Mesenchymal stem cell (in vitro differentiated cells and primary cell): Measurements from ENCODE around the gene KIAA1328.
A peak's percentile ranks its signal among the peaks of the same experiment; 100 is the strongest.

ENCODE experiments used
- DNase-seq: peaks from one replicate; pipeline ENCODE4 v3.0.0-alpha.2; 2013
- H2AFZ ChIP-seq: one replicate; pipeline ENCODE4 v1.6.1; 2013; ENCODE audit warnings: low read depth, mild to moderate bottlenecking, control low read depth, inconsistent platforms, low read length, moderate library complexity
- H2AK5ac ChIP-seq: 2 replicates; pipeline ENCODE4 v1.6.1; 2013; ENCODE audit warnings: low read length, moderate library complexity, mild to moderate bottlenecking, inconsistent platforms; ENCODE audit not compliant: severe bottlenecking
- H2BK120ac ChIP-seq: one replicate; pipeline ENCODE4 v1.6.1; 2013; ENCODE audit warnings: low read depth, mild to moderate bottlenecking, inconsistent platforms, low read length, moderate library complexity
- H2BK12ac ChIP-seq, 2 experiments: one replicate each; pipeline ENCODE4 v1.6.1; 2013; ENCODE audit warnings: inconsistent platforms in 2 of 2, low read length in 2 of 2, mild to moderate bottlenecking in 2 of 2, moderate library complexity in 2 of 2, control low read depth in 1 of 2
- H2BK15ac ChIP-seq: one replicate; pipeline ENCODE4 v1.6.1; 2013; ENCODE audit warnings: mild to moderate bottlenecking, low read depth, inconsistent platforms; ENCODE audit not compliant: poor library complexity, severe bottlenecking
- H2BK5ac ChIP-seq: 2 replicates; pipeline ENCODE4 v1.6.1; 2013; ENCODE audit warnings: low read depth, mild to moderate bottlenecking, low read length, control low read depth, inconsistent platforms; ENCODE audit not compliant: poor library complexity, severe bottlenecking
- H3K14ac ChIP-seq, 2 experiments: one replicate each; pipeline ENCODE4 v1.6.1; 2013; ENCODE audit warnings: inconsistent platforms in 2 of 2, low read length in 2 of 2, control low read depth in 1 of 2, mild to moderate bottlenecking in 1 of 2, moderate library complexity in 1 of 2
- H3K18ac ChIP-seq, 2 experiments: one replicate each; pipeline ENCODE4 v1.6.1; 2013; ENCODE audit warnings: inconsistent platforms in 2 of 2, low read length in 2 of 2, control low read depth in 1 of 2, low read depth in 1 of 2, mild to moderate bottlenecking in 1 of 2
- H3K23ac ChIP-seq, 2 experiments: one replicate each; pipeline ENCODE4 v1.6.1; 2013; ENCODE audit warnings: inconsistent platforms in 2 of 2, low read length in 2 of 2, mild to moderate bottlenecking in 2 of 2, moderate library complexity in 2 of 2, control low read depth in 1 of 2
- H3K27ac ChIP-seq: 2 replicates; pipeline ENCODE4 v1.5.1; 2013; ENCODE audit warnings: mild to moderate bottlenecking, moderate library complexity, low read length, control low read depth, inconsistent platforms; ENCODE audit not compliant: poor library complexity, severe bottlenecking
- H3K27me3 ChIP-seq, 2 experiments: 2 replicates each; pipeline versions ENCODE4 v1.6.1 to v1.7.0; 2013; ENCODE audit warnings: low read length in 2 of 2, mild to moderate bottlenecking in 2 of 2, moderate library complexity in 2 of 2, control low read depth in 1 of 2, inconsistent platforms in 1 of 2; ENCODE audit not compliant: control insufficient read depth in 1 of 2, insufficient read depth in 1 of 2
- H3K36me3 ChIP-seq, 2 experiments: 2 replicates each; pipeline versions ENCODE4 v1.6.1 to v1.7.0; 2013; ENCODE audit warnings: low read length in 2 of 2, control low read depth in 1 of 2, inconsistent platforms in 1 of 2, low read depth in 1 of 2, mild to moderate bottlenecking in 1 of 2; ENCODE audit not compliant: insufficient read depth in 2 of 2, control insufficient read depth in 1 of 2
- H3K4ac ChIP-seq, 2 experiments: one replicate each; pipeline ENCODE4 v1.6.1; 2013; ENCODE audit warnings: inconsistent platforms in 2 of 2, low read length in 2 of 2, mild to moderate bottlenecking in 2 of 2, moderate library complexity in 2 of 2, control low read depth in 1 of 2, low read depth in 1 of 2
- H3K4me1 ChIP-seq: 2 replicates; pipeline ENCODE4 v1.6.1; 2013; ENCODE audit warnings: low read depth, low read length, control low read depth; ENCODE audit not compliant: control insufficient read depth, insufficient read depth
- H3K4me2 ChIP-seq: 2 replicates; pipeline ENCODE4 v1.6.1; 2013; ENCODE audit warnings: low read length, mild to moderate bottlenecking, inconsistent platforms; ENCODE audit not compliant: poor library complexity, severe bottlenecking
- H3K4me3 ChIP-seq, 2 experiments: 2 replicates each; pipeline versions ENCODE4 v1.5.1 to v1.7.0; 2013; ENCODE audit warnings: low read length in 2 of 2, mild to moderate bottlenecking in 2 of 2, control low read depth in 1 of 2, low read depth in 1 of 2; ENCODE audit not compliant: insufficient read depth in 1 of 2
- H3K79me1 ChIP-seq: replicated peaks from 2 replicates; pipeline ENCODE4 v1.6.1; 2013; ENCODE audit warnings: mild to moderate bottlenecking, control low read depth, low read length, inconsistent platforms; ENCODE audit not compliant: poor library complexity, severe bottlenecking
- H3K9ac ChIP-seq: 2 replicates; pipeline ENCODE4 v1.7.0; 2013; ENCODE audit warnings: mild to moderate bottlenecking, low read length, moderate library complexity
- H3K9me3 ChIP-seq: 2 replicates; pipeline ENCODE4 v1.7.0; 2013; ENCODE audit warnings: mild to moderate bottlenecking, low read length; ENCODE audit not compliant: control insufficient read depth
- H4K8ac ChIP-seq: one replicate; pipeline ENCODE4 v1.6.1; 2013; ENCODE audit warnings: inconsistent platforms, mild to moderate bottlenecking, low read length, moderate library complexity
- H4K91ac ChIP-seq: one replicate; pipeline ENCODE4 v1.6.1; 2013; ENCODE audit warnings: mild to moderate bottlenecking, low read length, inconsistent platforms
- WGBS: methylation state at CpG from one replicate; pipeline ENCODE4 v1.1.7; 2013; ENCODE audit warnings: mixed read lengths; 5-methylcytosine and 5-hydroxymethylcytosine counted together

The KIAA1328 gene

DNA sequence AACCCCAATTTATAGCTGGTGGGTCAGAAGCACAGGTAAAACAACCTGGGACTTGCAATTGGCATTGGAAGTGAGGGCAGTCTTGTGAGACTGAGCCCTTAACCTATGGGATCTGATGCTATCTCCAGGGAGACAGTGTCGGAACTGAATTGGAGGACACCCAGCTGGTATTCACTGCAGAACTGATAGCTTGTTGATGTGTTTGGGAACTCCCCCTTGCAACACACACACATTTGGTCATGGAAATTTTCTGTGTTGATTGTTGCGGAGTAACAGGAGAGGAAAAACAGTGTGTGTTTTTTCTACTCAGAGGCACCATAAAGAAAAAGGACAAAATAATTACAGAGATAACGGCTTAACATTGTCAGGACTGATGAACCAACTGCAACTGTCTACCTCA is 16.2 kb upstream of the KIAA1328 start:
- WGBS = 94% methylated on average over 1 of the region's 3 CpGs
- H3K27ac ChIP-seq = no peak overlapping the region
- H3K36me3 ChIP-seq = peaks cover 24 to 43% of the 10 kb centered on the region in 2 experiments
- no peak overlapping the region for H3K14ac ChIP-seq
- H3K79me1 ChIP-seq = peaks cover 25% of the 10 kb centered on the region
- H2BK5ac ChIP-seq = no peak overlapping the region
- no peaks in the 10 kb centered on the region for H3K9me3 ChIP-seq
- H3K4me3 ChIP-seq = no peak overlapping the region
- H2AK5ac ChIP-seq = no peak overlapping the region
- no peak overlapping the region for H4K8ac ChIP-seq
- H2AFZ ChIP-seq = no peak overlapping the region
- H3K4me2 ChIP-seq = no peak overlapping the region
- no peak overlapping the region for H3K23ac ChIP-seq
- H2BK12ac ChIP-seq = no peak overlapping the region
- H2BK120ac ChIP-seq = no peak overlapping the region
- no peak overlapping the region for H2BK15ac ChIP-seq
- H3K18ac ChIP-seq = no peak overlapping the region
- no peak overlapping the region for H4K91ac ChIP-seq
- H3K27me3 ChIP-seq = no peaks in the 10 kb centered on the region
- peak overlapping the region; percentile 7 for H3K9ac ChIP-seq
- DNase-seq = peak; percentile 79
- peaks cover 2% of the 10 kb centered on the region for H3K4me1 ChIP-seq
- no peak overlapping the region for H3K4ac ChIP-seq

DNA sequence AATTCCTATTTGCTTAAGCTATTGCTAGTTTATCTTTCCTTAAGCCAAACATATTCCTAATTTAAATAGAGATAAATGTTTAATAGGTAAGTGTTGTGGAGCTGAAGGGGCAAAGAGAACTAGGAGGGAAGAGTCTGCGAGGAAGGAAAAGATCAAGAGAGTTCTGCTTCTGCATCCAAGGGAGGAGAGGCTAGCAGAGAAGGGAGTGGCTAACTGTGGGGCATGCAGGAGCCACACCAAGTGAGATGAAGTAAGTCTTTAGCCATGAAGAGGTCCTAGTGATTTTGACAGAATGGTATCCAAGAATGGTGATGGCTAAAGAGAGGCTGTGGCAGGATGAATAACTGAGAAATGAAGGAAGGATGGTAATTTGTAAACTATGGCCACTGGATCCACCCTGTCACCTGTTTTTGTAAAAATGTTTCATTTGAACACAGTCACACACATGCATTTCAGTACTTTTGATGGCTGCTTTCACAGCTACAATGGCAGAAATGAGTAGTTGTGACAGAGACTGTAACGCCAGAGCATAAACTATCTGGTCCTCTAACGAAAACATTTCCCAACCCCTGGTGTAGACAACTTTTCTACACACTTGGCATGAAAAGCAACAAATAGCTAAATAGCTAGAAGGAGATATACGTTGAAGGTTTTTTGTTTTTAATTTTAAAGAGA is 15.7 kb upstream of the KIAA1328 start:
- Histone ChIP-seq H3K4me2 (no peak overlapping the region), H3K4me1 (peaks cover 2% of the 10 kb centered on the region), H3K4ac (no peak overlapping the region), H3K23ac (no peak overlapping the region), H3K14ac (no peak overlapping the region), H2BK12ac (no peak overlapping the region), H3K9me3 (no peaks in the 10 kb centered on the region), H2BK120ac (no peak overlapping the region), H3K79me1 (peaks cover 21% of the 10 kb centered on the region), H3K4me3 (no peak overlapping the region), H3K9ac (peak overlapping the region; percentile 7), H2AK5ac (no peak overlapping the region), H3K18ac (no peak overlapping the region), H3K36me3 (peaks cover 19 to 47% of the 10 kb centered on the region in 2 experiments), H2AFZ (no peak overlapping the region), H2BK15ac (no peak overlapping the region), H4K8ac (no peak overlapping the region), H2BK5ac (no peak overlapping the region), H3K27me3 (no peaks in the 10 kb centered on the region), H4K91ac (no peak overlapping the region), H3K27ac (no peak overlapping the region)
- 90% methylated on average over 3 of the region's 4 CpGs for WGBS
- DNase-seq = no peak

GRCh38 chr18:36813824-36814223 is 15.1 kb upstream of the KIAA1328 start:
- Histone ChIP-seq H2BK5ac (no peak overlapping the region), H3K4me2 (no peak overlapping the region), H4K91ac (no peak overlapping the region), H2BK120ac (no peak overlapping the region), H3K27ac (no peak overlapping the region), H4K8ac (no peak overlapping the region), H2AFZ (no peak overlapping the region), H3K4ac (no peak overlapping the region), H3K4me1 (peaks cover 2% of the 10 kb centered on the region), H2BK15ac (no peak overlapping the region), H2AK5ac (no peak overlapping the region), H3K14ac (no peak overlapping the region), H3K9me3 (no peaks in the 10 kb centered on the region), H2BK12ac (no peak overlapping the region), H3K79me1 (peaks cover 22% of the 10 kb centered on the region), H3K23ac (no peak overlapping the region), H3K36me3 (peaks cover 19 to 53% of the 10 kb centered on the region in 2 experiments), H3K27me3 (no peaks in the 10 kb centered on the region), H3K4me3 (no peak overlapping the region), H3K18ac (no peak overlapping the region), H3K9ac (no peak overlapping the region)
- no peak for DNase-seq
- WGBS = 97% methylated on average over 2 of the region's 3 CpGs

DNA sequence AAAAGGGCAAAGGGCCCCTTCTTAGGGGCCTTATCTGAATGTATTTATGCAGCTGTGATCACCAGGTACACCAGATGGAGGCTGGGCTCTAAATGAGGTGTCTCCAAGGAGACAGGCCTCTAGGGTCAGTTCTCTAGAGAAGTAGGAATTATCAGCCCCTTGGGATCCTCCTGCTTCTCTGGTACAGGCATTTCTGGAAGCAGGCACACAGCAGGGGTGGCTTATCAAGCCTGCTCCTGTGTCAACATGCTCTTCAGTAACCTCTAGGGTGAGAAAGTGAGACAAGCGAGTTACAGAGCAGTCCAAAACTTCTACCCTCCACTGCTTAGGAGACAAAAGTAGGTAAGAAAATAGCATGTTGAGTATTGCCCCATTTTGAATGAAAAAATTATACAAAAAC is 13.9 kb upstream of the KIAA1328 start:
- H2AK5ac ChIP-seq = no peak overlapping the region
- H3K27ac ChIP-seq = no peak overlapping the region
- H2BK120ac ChIP-seq = no peak overlapping the region
- H3K4me3 ChIP-seq = no peak overlapping the region
- peaks cover 2% of the 10 kb centered on the region for H3K4me1 ChIP-seq
- no peak overlapping the region for H2BK5ac ChIP-seq
- no peak for DNase-seq
- no peak overlapping the region for H2BK15ac ChIP-seq
- no peak overlapping the region for H3K18ac ChIP-seq
- H4K8ac ChIP-seq = no peak overlapping the region
- H3K23ac ChIP-seq = no peak overlapping the region
- H3K36me3 ChIP-seq = peaks cover 19 to 56% of the 10 kb centered on the region in 2 experiments
- WGBS = no CpG with 5 or more reads among the region's 1 CpG
- H3K4me2 ChIP-seq = no peak overlapping the region
- H2AFZ ChIP-seq = no peak overlapping the region
- no peak overlapping the region for H3K9ac ChIP-seq
- H3K79me1 ChIP-seq = peaks cover 26% of the 10 kb centered on the region
- no peak overlapping the region for H3K14ac ChIP-seq
- no peak overlapping the region for H2BK12ac ChIP-seq
- H3K9me3 ChIP-seq = no peaks in the 10 kb centered on the region
- H3K27me3 ChIP-seq = no peaks in the 10 kb centered on the region
- no peak overlapping the region for H3K4ac ChIP-seq
- H4K91ac ChIP-seq = no peak overlapping the region
